ENCODE results near the gene KCNIP4.

KCNIP4 gene

GRCh38 chr4:21864686-21865085 lies 83.9 kb downstream of the KCNIP4 start:
- no peak for DNase-seq (ENCODE audit: low read depth)
- no peak for TF ChIP-seq CTCF (IDR thresholded peaks at IDR 0.05; ENCODE audit: insufficient read depth, low read depth, low read length, missing control alignments)

GRCh38 chr4:21862917-21863316 lies 85.7 kb downstream of the KCNIP4 start:
- DNase-seq (ENCODE audit: low read depth) = no peak
- H3K4me3 ChIP-seq (ENCODE audit: low read length) = no peak overlapping the region
- TF ChIP-seq CTCF (IDR thresholded peaks at IDR 0.05; ENCODE audit: insufficient read depth, low read depth, low read length, missing control alignments) = no peak

More at GRCh38 chr4:21864686-21865085, 83.9 kb downstream of the KCNIP4 start:
- no peak overlapping the region for H3K4me3 ChIP-seq (ENCODE audit: low read length)

- TF ChIP-seq CTCF (IDR thresholded peaks at IDR 0.05; ENCODE audit: insufficient read depth, low read depth, low read length, missing control alignments) = no peak
- DNase-seq (ENCODE audit: low read depth) = no peak
- no peak overlapping the region for H3K4me3 ChIP-seq (ENCODE audit: low read length)
Observed at GRCh38 chr4:21858971-21859370, 89.6 kb downstream of the KCNIP4 start.

GRCh38 chr4:21856754-21857153 lies 91.8 kb downstream of the KCNIP4 start:
- no peak overlapping the region for H3K4me3 ChIP-seq (ENCODE audit: low read length)
- TF ChIP-seq CTCF (IDR thresholded peaks at IDR 0.05; ENCODE audit: insufficient read depth, low read depth, low read length, missing control alignments) = no peak
- DNase-seq (ENCODE audit: low read depth) = no peak

- TF ChIP-seq CTCF (IDR thresholded peaks at IDR 0.05; ENCODE audit: insufficient read depth, low read depth, low read length, missing control alignments) = no peak
- H3K4me3 ChIP-seq (ENCODE audit: low read length) = no peak overlapping the region
- DNase-seq (ENCODE audit: low read depth) = no peak
Observed at GRCh38 chr4:21856301-21856700, 92.3 kb downstream of the KCNIP4 start.

GRCh38 chr4:21849077-21849476 lies 99.5 kb downstream of the KCNIP4 start:
- no peak for TF ChIP-seq CTCF (IDR thresholded peaks at IDR 0.05; ENCODE audit: insufficient read depth, low read depth, low read length, missing control alignments)
- no peak overlapping the region for H3K4me3 ChIP-seq (ENCODE audit: low read length)
- DNase-seq (ENCODE audit: low read depth) = no peak

GRCh38 chr4:21848021-21848420 lies 100.6 kb downstream of the KCNIP4 start:
- H3K4me3 ChIP-seq (ENCODE audit: low read length) = no peak overlapping the region
- no peak for DNase-seq (ENCODE audit: low read depth)
- no peak for TF ChIP-seq CTCF (IDR thresholded peaks at IDR 0.05; ENCODE audit: insufficient read depth, low read depth, low read length, missing control alignments)
